ENCODE results near the gene PROSER2.

Gene PROSER2

DNA sequence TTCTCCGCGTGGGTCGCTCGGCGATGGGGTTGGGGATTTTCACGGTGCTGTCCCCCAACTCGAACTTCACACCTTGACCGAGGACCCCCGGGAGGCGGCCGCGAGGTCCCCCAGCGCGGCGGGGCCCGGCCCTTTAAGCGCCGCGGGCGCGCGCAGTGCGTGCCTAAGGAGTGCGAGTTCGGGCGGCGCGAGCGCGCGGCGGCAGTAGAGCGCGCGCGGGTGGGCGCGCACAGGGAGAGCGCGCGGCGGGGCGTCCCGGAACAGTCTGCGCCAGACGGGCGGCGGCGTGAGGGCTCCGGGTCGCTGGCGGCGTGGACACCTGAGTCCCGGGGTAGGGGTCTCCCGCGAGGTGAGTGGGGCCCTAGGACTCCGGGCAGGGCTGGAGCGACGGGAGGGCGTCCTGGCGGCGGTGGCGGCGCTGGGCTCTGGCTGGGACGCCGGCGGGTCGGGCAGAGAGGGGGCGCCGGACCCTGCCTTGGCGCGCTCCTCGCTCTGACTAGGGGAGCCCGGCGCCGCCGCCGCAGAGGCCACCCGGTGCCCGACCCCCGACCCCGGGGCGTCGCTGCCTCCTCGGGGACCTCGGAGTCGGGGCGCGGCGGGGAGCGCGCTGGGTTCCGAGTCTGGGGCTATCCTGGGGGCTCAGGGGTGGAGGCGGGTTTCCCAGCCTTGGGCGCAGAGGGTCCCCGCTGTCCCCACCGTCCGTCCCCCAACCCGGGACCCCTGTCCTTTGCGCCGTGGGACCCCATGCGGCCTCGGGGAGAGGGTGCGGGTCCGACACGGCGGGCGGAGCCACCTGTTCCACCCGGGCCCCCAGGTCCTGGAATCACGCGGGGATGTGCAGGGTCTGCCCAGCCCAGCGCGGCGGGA lies at the start of gene PROSER2:
TSS of gene PROSER2 (plus strand) at position 235 of the 867 bp plus-strand sequence. CDS start 28,722 bp downstream, outside the sequence.
- no peak for DNase-seq

DNA sequence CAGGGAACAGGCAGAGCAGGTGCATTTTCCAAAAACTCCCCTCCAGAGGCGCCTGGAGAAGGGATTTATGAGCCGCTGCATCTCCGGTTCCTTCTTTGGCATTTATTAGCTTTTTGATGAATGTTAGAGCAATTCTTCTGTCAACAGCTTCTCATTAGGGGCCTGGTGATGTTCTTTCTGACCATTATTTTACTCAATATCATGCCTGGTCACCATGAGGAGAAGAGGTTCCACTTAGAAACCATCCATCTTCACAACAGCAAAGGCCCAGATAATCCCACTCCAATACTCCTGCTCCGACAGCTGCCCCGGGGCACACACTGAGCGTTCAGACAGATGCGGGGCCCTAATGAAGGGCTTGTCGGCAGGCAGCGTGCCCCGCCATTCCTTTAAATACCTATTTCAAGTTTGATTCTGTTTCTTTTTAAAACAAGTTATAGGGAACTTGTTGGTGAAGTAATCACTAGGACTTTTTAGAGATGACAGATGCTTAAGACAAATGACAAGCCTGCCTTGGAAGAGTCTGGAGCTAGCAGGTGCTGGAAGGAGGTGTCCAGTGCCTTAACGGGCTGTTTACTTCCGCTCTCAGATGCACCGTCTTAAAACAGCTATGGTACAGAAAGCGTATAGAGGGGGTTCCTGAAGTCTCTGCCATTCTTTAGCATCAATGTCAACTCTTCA lies 49.3 kb upstream of the PROSER2 start:
- DNase-seq: no peak

DNA sequence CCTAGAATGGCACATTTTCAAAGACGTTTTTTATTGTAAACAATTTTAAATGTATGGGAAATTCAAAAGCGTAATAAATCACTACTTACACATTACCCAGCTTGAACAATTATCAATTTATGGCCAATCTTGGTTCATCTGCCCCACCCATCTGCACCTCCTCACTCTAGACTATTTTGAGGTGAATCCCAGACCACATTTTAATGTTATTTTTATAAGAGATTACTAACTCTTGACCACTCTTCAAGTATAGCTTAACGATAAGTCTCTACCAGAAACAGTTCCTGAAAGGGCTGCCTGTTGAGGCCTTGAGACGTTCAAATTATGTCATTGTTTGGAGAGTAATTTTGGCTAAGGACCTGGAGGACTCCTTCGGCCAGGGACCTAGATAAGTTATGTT lies 47.7 kb upstream of the PROSER2 start:
- DNase-seq: no peak

- no peak for DNase-seq
These were observed 47.1 kb upstream of the PROSER2 start for GRCh38 chr10:11776080-11776479.

DNA sequence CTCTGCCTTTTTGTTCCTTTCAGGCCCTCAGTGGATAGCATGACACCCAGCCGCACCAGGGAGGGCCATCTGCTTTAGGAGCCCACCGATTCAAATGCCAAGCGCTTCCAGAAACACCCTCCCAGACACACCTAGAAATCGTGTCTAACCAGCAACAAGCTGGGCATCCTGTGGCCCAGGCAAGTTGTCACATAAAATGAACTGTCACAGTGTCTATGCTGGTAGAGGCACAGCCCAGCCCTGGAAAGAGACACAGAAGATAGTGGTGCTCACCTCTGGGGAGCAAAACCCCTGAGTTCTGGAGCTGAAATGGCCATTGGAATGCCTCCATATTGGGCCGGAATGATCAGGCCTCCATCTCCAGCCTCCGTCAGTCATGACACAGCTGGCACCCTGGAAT lies 42.0 kb upstream of the PROSER2 start:
- no peak for DNase-seq

DNA sequence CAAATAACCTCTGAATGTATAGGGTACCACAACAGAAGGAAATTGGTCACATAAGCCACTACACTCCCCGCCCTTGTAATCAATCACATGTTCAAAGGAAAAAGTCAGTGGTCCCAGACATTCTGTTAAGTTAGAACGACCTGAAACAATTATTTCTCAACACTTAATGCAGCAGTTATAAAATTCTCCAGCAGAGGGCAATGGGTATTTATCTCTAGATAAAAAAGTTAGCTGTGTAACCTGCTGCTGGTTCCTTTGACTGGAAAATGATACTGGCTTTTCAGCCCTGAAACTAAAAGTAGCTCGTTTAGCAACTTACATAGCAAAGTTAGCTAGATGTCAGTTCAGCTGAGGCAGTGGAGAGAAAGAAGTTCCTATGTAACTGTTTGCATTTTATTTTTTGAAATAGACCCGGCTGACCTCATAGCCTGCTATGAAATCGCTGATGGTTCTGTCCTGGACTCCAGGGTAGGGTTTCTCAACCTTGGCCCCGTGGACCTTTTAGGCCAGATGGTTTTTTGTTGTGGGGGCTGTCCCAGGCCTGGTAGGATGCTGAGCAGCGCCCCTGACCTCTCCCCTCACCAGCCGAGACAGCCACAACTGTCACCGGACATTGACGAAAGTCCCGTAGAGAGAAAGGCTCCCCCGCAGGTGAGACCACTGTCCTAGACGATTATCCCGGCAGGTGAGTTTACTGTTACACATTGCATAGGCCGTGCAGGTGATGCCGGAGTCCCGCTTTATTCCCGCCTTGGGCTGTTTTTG lies 40.2 kb upstream of the PROSER2 start:
- DNase-seq: no peak

GRCh38 chr10:11783558-11783865 lies 39.6 kb upstream of the PROSER2 start:
- DNase-seq: no peak

- DNase-seq: no peak
These were observed 35.8 kb upstream of the PROSER2 start for GRCh38 chr10:11787374-11787773.

- DNase-seq: no peak
These were observed 35.3 kb upstream of the PROSER2 start for GRCh38 chr10:11787846-11788245.

GRCh38 chr10:11789306-11789705 lies 33.9 kb upstream of the PROSER2 start:
- DNase-seq: no peak

DNA sequence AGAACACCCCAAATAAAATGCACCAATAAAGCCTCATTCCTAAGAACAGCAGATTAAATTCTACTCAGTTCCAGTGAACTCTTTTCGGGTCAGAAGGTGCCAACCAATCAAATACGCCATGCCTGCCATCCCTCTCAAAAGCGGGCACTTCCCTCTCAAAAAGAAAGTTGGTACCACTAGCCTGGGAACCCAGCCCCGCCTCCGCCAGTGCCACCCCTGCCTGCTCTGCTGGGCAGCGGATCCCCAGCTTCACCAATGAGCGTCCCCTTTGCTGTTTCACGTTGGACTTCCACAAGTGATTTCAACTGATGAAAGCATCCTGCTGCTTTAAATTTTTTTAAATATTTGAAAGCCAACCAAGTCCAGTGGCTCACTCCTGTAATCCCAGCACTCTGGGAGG lies 33.2 kb upstream of the PROSER2 start:
- DNase-seq: no peak

- DNase-seq: no peak
These were observed 29.2 kb upstream of the PROSER2 start for GRCh38 chr10:11793762-11794479.

GRCh38 chr10:11794566-11794965 lies 28.6 kb upstream of the PROSER2 start:
- DNase-seq: no peak

GRCh38 chr10:11795101-11795920 lies 27.8 kb upstream of the PROSER2 start:
- no peak for DNase-seq

DNA sequence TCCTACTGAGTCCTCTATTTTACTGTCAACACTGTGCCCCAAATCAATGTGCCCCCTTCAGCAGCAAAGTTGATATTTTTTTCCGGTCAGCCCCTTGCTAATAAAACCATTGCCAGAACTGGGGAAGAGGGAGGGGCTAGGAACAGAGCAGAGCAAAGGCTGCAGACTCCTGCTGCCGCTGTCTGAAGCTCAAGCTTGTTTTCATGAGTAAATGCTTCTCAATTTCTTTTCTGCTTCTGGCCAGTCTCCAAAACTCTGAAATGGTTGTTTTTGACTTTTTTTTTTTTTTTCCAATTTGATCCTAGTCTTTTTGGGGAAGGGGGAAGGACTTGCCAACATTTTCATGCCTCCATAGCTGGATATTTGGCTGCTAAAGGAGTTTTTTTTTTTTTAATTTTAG lies 26.7 kb upstream of the PROSER2 start:
- DNase-seq: no peak

DNA sequence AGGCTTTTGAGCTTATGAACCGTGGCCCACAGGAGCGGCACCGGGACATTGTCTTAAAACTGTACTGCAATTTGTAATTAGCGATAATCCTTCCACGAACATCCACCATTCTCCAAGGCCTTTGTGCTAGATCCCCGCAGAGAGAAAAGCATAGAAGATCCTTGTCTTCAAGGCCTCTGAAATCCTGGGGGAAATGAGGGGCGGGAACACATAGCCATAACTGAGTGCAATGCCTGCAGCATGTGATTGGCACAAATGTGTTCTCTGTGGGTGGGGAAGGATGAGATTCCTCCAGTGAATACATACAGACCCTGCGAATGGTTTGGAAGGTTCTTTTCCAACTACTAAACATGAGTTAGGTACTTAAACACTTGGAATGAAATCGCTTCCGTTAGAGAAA lies 25.9 kb upstream of the PROSER2 start:
- no peak for DNase-seq

- DNase-seq: no peak
These were observed 25.1 kb upstream of the PROSER2 start for GRCh38 chr10:11797847-11798633.

GRCh38 chr10:11798845-11799735 lies 24.1 kb upstream of the PROSER2 start:
- no peak for DNase-seq

DNA sequence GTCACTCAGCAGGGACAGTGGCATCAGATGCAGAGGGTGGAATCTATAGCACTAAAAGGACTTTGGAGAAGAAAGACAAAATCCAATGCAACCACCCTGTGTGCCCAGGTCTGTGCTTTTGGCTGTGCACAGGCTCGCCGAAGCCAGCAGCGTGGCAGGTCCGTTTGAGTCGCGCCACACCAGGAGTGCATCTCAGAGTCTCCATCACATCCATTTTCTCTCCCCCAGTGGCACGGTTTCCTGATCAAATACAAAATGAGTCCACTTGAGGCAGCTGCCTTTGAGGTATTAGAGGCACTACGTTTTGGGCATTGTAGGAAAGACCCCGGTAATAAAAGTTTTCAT lies 23.4 kb upstream of the PROSER2 start:
- DNase-seq: no peak

GRCh38 chr10:11804336-11804735 lies 18.8 kb upstream of the PROSER2 start:
- DNase-seq: no peak

Data from NCI-H187 treated with DMSO at 0.1 percent for 48 hours (cell line).